HFFc6 (cell line): ENCODE measurements around the gene GREM1. TPM values are rescaled to one million over a fixed set of nuclear protein-coding genes. Genes with fewer than 3 reads are reported as not detected.
A peak's percentile ranks its signal among the peaks of the same experiment; 100 is the strongest.

Source experiments
- DNase-seq: peaks from one replicate; pipeline ENCODE4 v3.0.0-alpha.2; 2018
- H3K27ac Mint-ChIP-seq: 2 replicates; pipeline ENCODE4 v1.8.0; 2020; ENCODE audit warnings: mild to moderate bottlenecking, mixed read lengths
- H3K27me3 Mint-ChIP-seq: 2 replicates; pipeline ENCODE4 v1.8.0; 2021; ENCODE audit warnings: mild to moderate bottlenecking, moderate library complexity, mixed read lengths; ENCODE audit not compliant: insufficient read depth
- H3K36me3 Mint-ChIP-seq: 2 replicates; pipeline ENCODE4 v1.8.0; 2021; ENCODE audit warnings: low read depth, mixed read lengths
- H3K4me1 Mint-ChIP-seq: 2 replicates; pipeline ENCODE4 v1.8.0; 2020; ENCODE audit warnings: low read depth, mixed read lengths
- H3K4me3 Mint-ChIP-seq: 2 replicates; pipeline ENCODE4 v1.8.0; 2020; ENCODE audit warnings: mild to moderate bottlenecking, moderate library complexity, mixed read lengths
- H3K9me3 Mint-ChIP-seq: 2 replicates; pipeline ENCODE4 v1.8.0; 2020; ENCODE audit warnings: mild to moderate bottlenecking, mixed read lengths
- CTCF ChIP-seq: fragments of 200-600 bp; sonication (generic); IDR thresholded peaks from 2 replicates; pipeline ENCODE4 v1.5.0; 2021; ENCODE audit warnings: antibody characterized with exemption, mild to moderate bottlenecking
- total RNA-seq, 6 experiments: library from RNA; stranded (reverse); fragmentation: NEBNext Ultra II Directional; extraction: Animal tissue kit (Norgen Biotek cat#: 25700); gene quantifications; 2 replicates in 1 of 6; 3 replicates in 5 of 6; pipeline ENCODE4 v1.2.3, GENCODE V29; 2021

The GREM1 gene
- total RNA-seq, 6 experiments from 2014 or later, result 2,146 to 4,099 (median 3,549) TPM

- peaks cover 5% of the 10 kb centered on the region; the same call in 1 of the 2 replicates for H3K36me3 Mint-ChIP-seq
These were observed 46.2 kb upstream of the GREM1 start for GRCh38 chr15:32671339-32672325.

GRCh38 chr15:32674681-32675080, 43.1 kb upstream of the GREM1 start:
- Mint-ChIP-seq H3K4me3 (no peak overlapping the region), H3K27ac (no peak overlapping the region), H3K36me3 (no peaks in the 10 kb centered on the region), H3K27me3 (no peaks in the 10 kb centered on the region; the same call in 1 of the 2 replicates), H3K9me3 (no peaks in the 10 kb centered on the region), H3K4me1 (peaks cover 48% of the 10 kb centered on the region)
- no peak for TF ChIP-seq CTCF
- DNase-seq, result no peak

More at GRCh38 chr15:32671339-32672325, 46.2 kb upstream of the GREM1 start:
- TF ChIP-seq CTCF, result no peak
- H3K4me1 Mint-ChIP-seq, result peaks cover 46% of the 10 kb centered on the region
- DNase-seq, result no peak
- no peaks in the 10 kb centered on the region; the same call in 1 of the 2 replicates for H3K27me3 Mint-ChIP-seq
- no peaks in the 10 kb centered on the region for H3K9me3 Mint-ChIP-seq
- no peak overlapping the region for H3K4me3 Mint-ChIP-seq
- H3K27ac Mint-ChIP-seq, result peak overlapping the region; percentile 95; the same call in 1 of the 2 replicates

- no peaks in the 10 kb centered on the region; the same call in 1 of the 2 replicates for H3K27me3 Mint-ChIP-seq
- TF ChIP-seq CTCF, result no peak
- H3K27ac Mint-ChIP-seq, result no peak overlapping the region
- H3K36me3 Mint-ChIP-seq, result no peaks in the 10 kb centered on the region
- H3K4me3 Mint-ChIP-seq, result no peak overlapping the region
- peaks cover 44% of the 10 kb centered on the region for H3K4me1 Mint-ChIP-seq
- no peak for DNase-seq
- no peaks in the 10 kb centered on the region for H3K9me3 Mint-ChIP-seq
These were observed 42.3 kb upstream of the GREM1 start for GRCh38 chr15:32675466-32675865.

- H3K9me3 Mint-ChIP-seq, result no peaks in the 10 kb centered on the region
- no peak for DNase-seq
- no peak for TF ChIP-seq CTCF
- no peak overlapping the region for H3K4me3 Mint-ChIP-seq
- peaks cover 41% of the 10 kb centered on the region for H3K4me1 Mint-ChIP-seq
- H3K27ac Mint-ChIP-seq, result no peak overlapping the region
- no peaks in the 10 kb centered on the region for H3K36me3 Mint-ChIP-seq
- H3K27me3 Mint-ChIP-seq, result no peaks in the 10 kb centered on the region; the same call in 1 of the 2 replicates
These were observed 41.6 kb upstream of the GREM1 start for GRCh38 chr15:32676169-32676568.

- Mint-ChIP-seq H3K27ac (no peak overlapping the region), H3K36me3 (no peaks in the 10 kb centered on the region), H3K4me1 (peaks cover 45% of the 10 kb centered on the region), H3K27me3 (no peaks in the 10 kb centered on the region; the same call in 1 of the 2 replicates), H3K4me3 (no peak overlapping the region), H3K9me3 (no peaks in the 10 kb centered on the region)
- no peak for TF ChIP-seq CTCF
- DNase-seq, result no peak
These were observed 40.5 kb upstream of the GREM1 start for GRCh38 chr15:32677238-32677750.
